Common myeloid progenitor, CD34-positive (primary cell): ENCODE measurements around the gene TBC1D12.

ENCODE experiments used
- CTCF ChIA-PET: fragments of 350-600 bp; sonication (Branson Sonifier 250); formaldehyde crosslinking; loops from one replicate; lab custom pipeline; 2021; ENCODE audit warnings: antibody characterized with exemption; lab: Charles Lee
- POLR2A ChIA-PET: fragments of 350-600 bp; sonication (Branson Sonifier 250); formaldehyde crosslinking; loops from one replicate; lab custom pipeline; 2021; ENCODE audit warnings: antibody characterized with exemption; lab: Charles Lee
- DNase-seq, 3 donors: peaks; one replicate each; pipeline versions ENCODE4 v3.0.0 to v3.0.0-alpha.2; 2013
- H3K27ac ChIP-seq, 2 experiments: 1 replicate in 1 of 2; 2 replicates in 1 of 2; pipeline ENCODE4 v1.7.0; 2013; ENCODE audit warnings: inconsistent platforms in 2 of 2, low read length in 2 of 2, mild to moderate bottlenecking in 2 of 2, low read depth in 1 of 2, moderate library complexity in 1 of 2; ENCODE audit not compliant: severe bottlenecking in 2 of 2, insufficient read depth in 1 of 2, poor library complexity in 1 of 2
- H3K27me3 ChIP-seq, 5 experiments: replicated peaks in 2 of 5; 1 replicate in 3 of 5; 2 replicates in 2 of 5; pipeline versions ENCODE4 v1.6.1 to v1.7.0; 2013; ENCODE audit warnings: low read length in 4 of 5, mild to moderate bottlenecking in 2 of 5, moderate library complexity in 2 of 5, inconsistent platforms in 1 of 5; ENCODE audit not compliant: insufficient read depth in 5 of 5, control insufficient read depth in 4 of 5
- H3K36me3 ChIP-seq, 4 experiments: 1 replicate in 2 of 4; 2 replicates in 2 of 4; pipeline versions ENCODE4 v1.6.1 to v1.7.0; 2013; ENCODE audit warnings: low read length in 3 of 4, control low read depth in 1 of 4, mild to moderate bottlenecking in 1 of 4; ENCODE audit not compliant: control insufficient read depth in 4 of 4, insufficient read depth in 4 of 4
- H3K4me1 ChIP-seq, 4 experiments: 1 replicate in 3 of 4; 2 replicates in 1 of 4; pipeline versions ENCODE4 v1.6.1 to v1.7.1; 2013; ENCODE audit warnings: low read length in 3 of 4, mild to moderate bottlenecking in 3 of 4, control low read depth in 1 of 4, inconsistent platforms in 1 of 4, moderate library complexity in 1 of 4; ENCODE audit not compliant: control insufficient read depth in 4 of 4, insufficient read depth in 4 of 4; ENCODE audit errors: control extremely low read depth in 1 of 4
- H3K4me3 ChIP-seq, 7 experiments: 1 replicate in 4 of 7; 2 replicates in 3 of 7; pipeline versions ENCODE4 v1.5.1 to v1.7.0; 2013; ENCODE audit warnings: mild to moderate bottlenecking in 7 of 7, low read length in 6 of 7, moderate library complexity in 6 of 7, inconsistent platforms in 2 of 7, low read depth in 2 of 7, control low read depth in 1 of 7; ENCODE audit not compliant: insufficient read depth in 4 of 7, control insufficient read depth in 1 of 7; ENCODE audit errors: extremely low read depth in 1 of 7
- H3K9me3 ChIP-seq, 5 experiments: 1 replicate in 4 of 5; 2 replicates in 1 of 5; pipeline versions ENCODE4 v1.6.1 to v1.7.1; 2013; ENCODE audit warnings: low read length in 4 of 5, mild to moderate bottlenecking in 2 of 5, inconsistent platforms in 1 of 5, low read depth in 1 of 5, moderate library complexity in 1 of 5; ENCODE audit not compliant: control insufficient read depth in 4 of 5, insufficient read depth in 2 of 5; ENCODE audit errors: control extremely low read depth in 1 of 5
- whole genome bisulfite sequencing: methylation state at CpG from one replicate; pipeline ENCODE4 v1.1.5; 2013; ENCODE audit not compliant: insufficient coverage; 5-methylcytosine and 5-hydroxymethylcytosine counted together

TBC1D12 gene

GRCh38 chr10:94413361-94413760 is 11.0 kb downstream of the TBC1D12 start:
- H3K4me1 ChIP-seq, result peaks cover 0 to 5% (median 0%) of the 10 kb centered on the region in 4 experiments
- no peak overlapping the region for H3K4me3 ChIP-seq
- no peaks in the 10 kb centered on the region for H3K9me3 ChIP-seq
- H3K27me3 ChIP-seq, result no peaks in the 10 kb centered on the region
- DNase-seq, result no peak
- 60% methylated on average over 1 of the region's 1 CpG for WGBS
- no peak overlapping the region for H3K27ac ChIP-seq
- no peaks in the 10 kb centered on the region for H3K36me3 ChIP-seq
- CTCF ChIA-PET, result no interaction called here
- POLR2A ChIA-PET, result no interaction called here

DNA sequence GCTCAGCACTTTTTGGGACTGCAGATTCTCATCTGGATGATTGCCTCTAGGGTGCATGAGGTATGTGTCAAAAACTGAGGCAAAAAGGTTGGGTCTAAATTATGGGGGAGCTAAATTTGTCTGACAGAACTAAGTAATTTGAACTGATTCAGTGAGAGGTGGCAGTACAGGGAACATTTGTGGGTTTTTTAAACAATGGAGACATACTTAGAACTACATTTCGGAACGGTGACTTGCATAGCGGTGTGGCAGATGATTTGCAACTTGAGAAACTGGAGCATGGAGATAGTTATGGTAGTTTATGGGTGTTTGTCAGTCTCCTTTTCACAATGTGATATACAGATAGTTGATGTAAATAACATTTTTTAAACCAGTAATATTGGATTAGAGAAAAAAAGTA is 14.6 kb downstream of the TBC1D12 start:
- Histone ChIP-seq H3K4me1 (peaks cover 0 to 5% (median 0%) of the 10 kb centered on the region in 4 experiments), H3K36me3 (no peaks in the 10 kb centered on the region), H3K27ac (no peak overlapping the region), H3K4me3 (no peak overlapping the region), H3K9me3 (no peaks in the 10 kb centered on the region), H3K27me3 (no peaks in the 10 kb centered on the region)
- DNase-seq, result no peak
- POLR2A ChIA-PET, result no interaction called here
- CTCF ChIA-PET, result no interaction called here
- no CpG with 5 or more reads among the region's 3 CpGs for WGBS

GRCh38 chr10:94417321-94417720 is 15.0 kb downstream of the TBC1D12 start:
- ChIA-PET POLR2A (no interaction called here), CTCF (no interaction called here)
- WGBS, result no CpG with 5 or more reads among the region's 1 CpG
- Histone ChIP-seq H3K27ac (no peak overlapping the region), H3K9me3 (no peaks in the 10 kb centered on the region), H3K27me3 (no peaks in the 10 kb centered on the region), H3K36me3 (no peaks in the 10 kb centered on the region), H3K4me1 (peaks cover 0 to 5% (median 0%) of the 10 kb centered on the region in 4 experiments), H3K4me3 (no peak overlapping the region)
- no peak for DNase-seq

DNA sequence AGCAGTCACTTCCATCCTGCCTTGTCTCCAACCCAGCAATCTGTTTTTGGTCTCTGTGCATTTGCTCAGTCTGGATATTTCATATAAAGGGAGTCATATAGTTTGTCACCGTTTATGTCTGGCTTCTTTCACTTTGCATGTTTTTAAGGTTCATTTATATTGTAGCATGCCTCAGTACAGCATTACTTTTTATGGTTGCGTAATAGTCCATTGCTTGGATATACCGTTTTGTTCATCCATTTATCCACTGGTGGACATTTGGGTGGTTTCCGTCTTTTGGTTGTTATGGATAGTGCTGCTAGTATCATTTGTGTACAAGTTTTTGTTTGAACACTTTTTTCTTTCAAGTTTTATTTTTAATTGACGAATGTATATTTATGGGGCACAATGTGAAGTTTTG is 18.2 kb downstream of the TBC1D12 start:
- DNase-seq, result no peak
- peaks cover 0 to 6% (median 0%) of the 10 kb centered on the region in 5 experiments for H3K9me3 ChIP-seq
- no peaks in the 10 kb centered on the region for H3K36me3 ChIP-seq
- no peak overlapping the region for H3K4me3 ChIP-seq
- 96% methylated on average over 3 of the region's 5 CpGs for WGBS
- H3K4me1 ChIP-seq, result no peaks in the 10 kb centered on the region
- ChIA-PET CTCF (interaction anchor here (1.3 kb wide), 1 partner anchor 14 kb away, joined by 4 read pairs; no protein-coding TSS in a partner anchor), POLR2A (no interaction called here)
- no peak overlapping the region for H3K27ac ChIP-seq
- no peaks in the 10 kb centered on the region for H3K27me3 ChIP-seq

- peaks cover 0 to 6% (median 2%) of the 10 kb centered on the region in 5 experiments for H3K9me3 ChIP-seq
- H3K27me3 ChIP-seq, result no peaks in the 10 kb centered on the region
- no peaks in the 10 kb centered on the region for H3K36me3 ChIP-seq
- WGBS, result 100% methylated on average over 1 of the region's 1 CpG
- no peak for DNase-seq
- no peaks in the 10 kb centered on the region for H3K4me1 ChIP-seq
- no peak overlapping the region for H3K4me3 ChIP-seq
- ChIA-PET CTCF (no interaction called here), POLR2A (no interaction called here)
- no peak overlapping the region for H3K27ac ChIP-seq
Observed at GRCh38 chr10:94420998-94421528, 18.7 kb downstream of the TBC1D12 start.

DNA sequence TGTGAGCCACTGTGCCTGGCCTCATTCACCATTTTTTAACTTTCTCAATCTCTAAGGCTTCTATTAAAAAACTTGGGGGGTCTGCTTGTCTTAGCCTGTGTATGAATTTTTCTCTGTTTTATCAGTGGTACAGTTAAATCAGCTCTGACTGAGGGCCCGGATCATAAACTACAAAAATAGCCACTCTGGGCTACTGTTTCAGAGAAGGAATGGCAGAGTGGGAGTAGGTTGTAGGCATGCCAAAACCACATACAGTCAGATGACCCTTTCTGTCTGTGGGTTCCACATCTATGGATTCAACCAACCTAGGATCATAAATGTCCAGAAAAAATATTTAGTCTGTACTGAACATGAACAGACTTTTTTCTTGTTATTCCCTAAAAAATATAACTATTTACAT is 21.3 kb downstream of the TBC1D12 start:
- Histone ChIP-seq H3K36me3 (no peaks in the 10 kb centered on the region), H3K27ac (no peak overlapping the region), H3K27me3 (no peaks in the 10 kb centered on the region), H3K9me3 (peaks cover 0 to 6% (median 5%) of the 10 kb centered on the region in 5 experiments), H3K4me1 (peaks cover 0 to 7% (median 0%) of the 10 kb centered on the region in 4 experiments), H3K4me3 (no peak overlapping the region)
- ChIA-PET CTCF (no interaction called here), POLR2A (no interaction called here)
- WGBS, result no CpG with 5 or more reads among the region's 1 CpG
- no peak for DNase-seq

DNA sequence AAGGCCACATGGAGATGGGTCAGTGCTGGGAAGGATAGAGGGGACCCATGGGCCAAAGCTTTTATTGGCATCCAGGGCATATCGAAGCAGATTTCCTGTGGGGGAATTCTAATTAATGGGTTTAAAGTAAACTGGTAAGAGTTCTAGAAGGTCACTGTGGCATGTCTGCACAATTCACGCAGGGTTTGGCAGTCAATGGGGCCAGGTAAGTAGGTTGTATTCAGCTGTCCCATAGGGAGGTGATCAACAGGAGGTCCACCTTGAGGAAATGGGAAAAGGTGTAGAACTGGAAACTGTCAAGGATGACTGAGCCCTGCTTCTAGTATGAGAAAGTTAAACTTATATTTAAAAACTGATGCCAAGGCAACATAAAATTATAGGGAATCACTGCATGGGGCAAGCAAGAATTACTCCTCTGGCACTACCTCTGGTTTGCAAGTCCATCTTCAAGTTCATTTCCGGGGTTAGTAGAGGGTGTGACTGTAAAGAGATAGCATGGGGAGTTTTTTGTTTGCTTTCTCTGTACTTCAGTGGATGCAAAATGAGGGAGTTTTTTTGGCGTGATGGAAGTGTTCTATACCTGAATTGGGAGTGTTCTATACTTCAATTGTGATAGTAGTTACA is 22.5 kb downstream of the TBC1D12 start:
- Histone ChIP-seq H3K27ac (no peak overlapping the region), H3K36me3 (no peaks in the 10 kb centered on the region), H3K4me3 (no peak overlapping the region), H3K27me3 (no peaks in the 10 kb centered on the region), H3K4me1 (peaks cover 0 to 7% (median 0%) of the 10 kb centered on the region in 4 experiments), H3K9me3 (peaks cover 0 to 6% (median 5%) of the 10 kb centered on the region in 5 experiments)
- CTCF ChIA-PET, result no interaction called here
- POLR2A ChIA-PET, result no interaction called here
- no peak for DNase-seq
- 100% methylated on average over 1 of the region's 4 CpGs for WGBS
